ENCODE data around the gene CUEDC1. TPM values are rescaled to one million over a fixed set of nuclear protein-coding genes. Genes with fewer than 3 reads are reported as not detected.
"Not testable (repeated sequence)": the region's sequence is repeated elsewhere in the genome, so short reads cannot be mapped to it uniquely, and the experiment has no call there.

The CUEDC1 gene
- total RNA-seq, 8 experiments from 2014 or later = 6.9 to 37.4 (median 16.3) TPM

- 76 to 100% (median 91%) methylated on average over 1 to 4 of the region's 4 CpGs for WGBS, 10 experiments
- H3K4me3 ChIP-seq = no peak overlapping the region
- ATAC-seq (replicated peaks in 6 of 8) = no peak
- in situ Hi-C loops (cut with MboI; ENCODE audit: low pct_unique_long_range_greater_than_20kb in 2 of 9, low sequenced_read_pairs in 9 of 9, unreplicated experiment in 9 of 9) = no loop called here
- H3K4me1 ChIP-seq (replicated peaks in 1 of 2) = peaks cover 41 to 58% of the 10 kb centered on the region in 2 donors
- H3K27ac ChIP-seq = no peak overlapping the region
These were observed 30.5 kb downstream of the CUEDC1 start for GRCh38 chr17:57924677-57925076.

GRCh38 chr17:57923182-57923872, 31.9 kb downstream of the CUEDC1 start:
- in situ Hi-C loops (cut with MboI; ENCODE audit: low pct_unique_long_range_greater_than_20kb in 2 of 9, low sequenced_read_pairs in 9 of 9, unreplicated experiment in 9 of 9) = no loop called here
- 87 to 100% (median 100%) methylated on average over 1 to 3 of the region's 5 CpGs; no CpG with 5 or more reads in 5 of the 10 experiments for WGBS, 10 experiments

GRCh38 chr17:57922745-57923144, 32.5 kb downstream of the CUEDC1 start:
- Histone ChIP-seq H3K27ac (peak overlapping the region in 1 of 2 donors; percentile 77), H3K4me1 (replicated peaks in 1 of 2) (peaks cover 37 to 53% of the 10 kb centered on the region in 2 donors)

More at GRCh38 chr17:57923182-57923872, 31.9 kb downstream of the CUEDC1 start:
- no peak for ATAC-seq (replicated peaks in 6 of 8)
- no peak overlapping the region for H3K4me3 ChIP-seq
- no peak overlapping the region for H3K27ac ChIP-seq
- H3K4me1 ChIP-seq (replicated peaks in 1 of 2) = peaks cover 41 to 52% of the 10 kb centered on the region in 2 donors

GRCh38 chr17:57920916-57921703, 34.1 kb downstream of the CUEDC1 start:
- in situ Hi-C loops (cut with MboI; ENCODE audit: low pct_unique_long_range_greater_than_20kb in 2 of 9, low sequenced_read_pairs in 9 of 9, unreplicated experiment in 9 of 9) = no loop called here
- 18 to 58% (median 36%) methylated on average over 3 to 9 of the region's 13 CpGs for WGBS, 10 experiments
- no peak overlapping the region for H3K4me3 ChIP-seq
- peak in 2 of 8 experiments; percentile 10 to 47 for ATAC-seq (replicated peaks in 6 of 8)
- peaks cover 39 to 56% of the 10 kb centered on the region in 2 donors for H3K4me1 ChIP-seq (replicated peaks in 1 of 2)
- H3K27ac ChIP-seq = peak overlapping the region; percentile 48 to 77

More at GRCh38 chr17:57922745-57923144, 32.5 kb downstream of the CUEDC1 start:
- H3K4me3 ChIP-seq; in situ Hi-C loops (cut with MboI; ENCODE audit: low pct_unique_long_range_greater_than_20kb in 2 of 9, low sequenced_read_pairs in 9 of 9, unreplicated experiment in 9 of 9); ATAC-seq (replicated peaks in 6 of 8): not testable (repeated sequence)
- 80 to 100% (median 100%) methylated on average over 1 to 4 of the region's 4 CpGs; no CpG with 5 or more reads in 2 of the 10 experiments for WGBS, 10 experiments

- ATAC-seq (replicated peaks in 6 of 8) = no peak
- no peak overlapping the region for H3K27ac ChIP-seq
- 63 to 100% (median 80%) methylated on average over 1 to 5 of the region's 5 CpGs; no CpG with 5 or more reads in 3 of the 10 experiments for WGBS, 10 experiments
- peaks cover 42 to 57% of the 10 kb centered on the region in 2 donors for H3K4me1 ChIP-seq (replicated peaks in 1 of 2)
- in situ Hi-C loops (cut with MboI; ENCODE audit: low pct_unique_long_range_greater_than_20kb in 2 of 9, low sequenced_read_pairs in 9 of 9, unreplicated experiment in 9 of 9) = no loop called here
- no peak overlapping the region for H3K4me3 ChIP-seq
These were observed 35.3 kb downstream of the CUEDC1 start for GRCh38 chr17:57919918-57920317.

GRCh38 chr17:57918017-57918895, 37.0 kb downstream of the CUEDC1 start:
- 29 to 100% (median 75%) methylated on average over 1 to 5 of the region's 5 CpGs; no CpG with 5 or more reads in 1 of the 10 experiments for WGBS, 10 experiments
- peak in 3 of 8 experiments; percentile 18 to 49 (median 32) for ATAC-seq (replicated peaks in 6 of 8)
- Histone ChIP-seq H3K4me3 (no peak overlapping the region), H3K27ac (peak overlapping the region in 1 of 2 donors; percentile 55), H3K4me1 (replicated peaks in 1 of 2) (peaks cover 54 to 74% of the 10 kb centered on the region in 2 donors)
- in situ Hi-C loops (cut with MboI; ENCODE audit: low pct_unique_long_range_greater_than_20kb in 2 of 9, low sequenced_read_pairs in 9 of 9, unreplicated experiment in 9 of 9) = no loop called here

- Histone ChIP-seq H3K4me3 (no peak overlapping the region), H3K4me1 (replicated peaks in 1 of 2) (peaks cover 57 to 80% of the 10 kb centered on the region in 2 donors), H3K27ac (peak overlapping the region; percentile 46 to 89)
- ATAC-seq (replicated peaks in 6 of 8) = peak in 3 of 8 experiments; percentile 1 to 9 (median 1)
- in situ Hi-C loops (cut with MboI; ENCODE audit: low pct_unique_long_range_greater_than_20kb in 2 of 9, low sequenced_read_pairs in 9 of 9, unreplicated experiment in 9 of 9) = no loop called here
- 58 to 100% (median 83%) methylated on average over 1 to 3 of the region's 9 CpGs; no CpG with 5 or more reads in 3 of the 10 experiments for WGBS, 10 experiments
These were observed 38.0 kb downstream of the CUEDC1 start for GRCh38 chr17:57916925-57917858.

- in situ Hi-C loops (cut with MboI; ENCODE audit: low pct_unique_long_range_greater_than_20kb in 2 of 9, low sequenced_read_pairs in 9 of 9, unreplicated experiment in 9 of 9) = no loop called here
- H3K4me1 ChIP-seq (replicated peaks in 1 of 2) = peaks cover 55 to 79% of the 10 kb centered on the region in 2 donors
- 2 to 40% (median 20%) methylated on average over 2 to 8 of the region's 19 CpGs; no CpG with 5 or more reads in 5 of the 10 experiments for WGBS, 10 experiments
- H3K27ac ChIP-seq = peak overlapping the region; percentile 46 to 89
- peak in 6 of 8 experiments; percentile 23 to 87 (median 80) for ATAC-seq (replicated peaks in 6 of 8)
- H3K4me3 ChIP-seq = peak overlapping the region in 1 of 5 donors; percentile 13
These were observed 39.0 kb downstream of the CUEDC1 start for GRCh38 chr17:57915985-57916757.

GRCh38 chr17:57915544-57915943, 39.7 kb downstream of the CUEDC1 start:
- Histone ChIP-seq H3K27ac (peak overlapping the region; percentile 46 to 89), H3K4me3 (no peak overlapping the region), H3K4me1 (replicated peaks in 1 of 2) (peaks cover 54 to 78% of the 10 kb centered on the region in 2 donors)
- in situ Hi-C loops (cut with MboI; ENCODE audit: low pct_unique_long_range_greater_than_20kb in 2 of 9, low sequenced_read_pairs in 9 of 9, unreplicated experiment in 9 of 9) = no loop called here
- 0 to 100% (median 44%) methylated on average over 1 to 5 of the region's 9 CpGs; no CpG with 5 or more reads in 2 of the 10 experiments for WGBS, 10 experiments
- no peak for ATAC-seq (replicated peaks in 6 of 8)

GRCh38 chr17:57914273-57915142, 40.7 kb downstream of the CUEDC1 start:
- 50 to 100% (median 82%) methylated on average over 1 to 3 of the region's 5 CpGs; no CpG with 5 or more reads in 2 of the 10 experiments for WGBS, 10 experiments
- Histone ChIP-seq H3K27ac (no peak overlapping the region), H3K4me1 (replicated peaks in 1 of 2) (peaks cover 55 to 81% of the 10 kb centered on the region in 2 donors), H3K4me3 (no peak overlapping the region)
- in situ Hi-C loops (cut with MboI; ENCODE audit: low pct_unique_long_range_greater_than_20kb in 2 of 9, low sequenced_read_pairs in 9 of 9, unreplicated experiment in 9 of 9) = no loop called here
- ATAC-seq (replicated peaks in 6 of 8) = no peak
